NCI-H1694 (cell line): Measurements from ENCODE around the gene EHBP1L1.
"Not testable (repeated sequence)": the region's sequence is repeated elsewhere in the genome, so short reads cannot be mapped to it uniquely, and the experiment has no call there.

Experiments used
- DNase-seq: peaks from one replicate; lab custom pipeline; 2025; lab: John Stamatoyannopoulos, UW

Gene EHBP1L1

GRCh38 chr11:65636108-65637031 lies 60.5 kb downstream of the EHBP1L1 start:
- DNase-seq = no peak

- DNase-seq = no peak
These were observed 61.2 kb downstream of the EHBP1L1 start for GRCh38 chr11:65637032-65637557.

- DNase-seq = no peak
These were observed 62.1 kb downstream of the EHBP1L1 start, which contains the start of gene SIPA1 for GRCh38 chr11:65637794-65638419. Gene SIPA1 (plus strand): TSS chr11:65638101. CDS start chr11:65640922, 2,821 bp downstream.

- DNase-seq = not testable (repeated sequence)
These were observed 63.4 kb downstream of the EHBP1L1 start for GRCh38 chr11:65639228-65639597.

- DNase-seq = no peak
These were observed 64.0 kb downstream of the EHBP1L1 start for GRCh38 chr11:65639623-65640482.

GRCh38 chr11:65640483-65641296 lies 64.8 kb downstream of the EHBP1L1 start:
- DNase-seq = no peak

- DNase-seq = no peak
These were observed 65.6 kb downstream of the EHBP1L1 start for GRCh38 chr11:65641297-65642013.
